ENCODE measurements around the gene FRMPD2.
"Not testable (repeated sequence)": the region's sequence is repeated elsewhere in the genome, so short reads cannot be mapped to it uniquely, and the experiment has no call there.

FRMPD2 gene

DNA sequence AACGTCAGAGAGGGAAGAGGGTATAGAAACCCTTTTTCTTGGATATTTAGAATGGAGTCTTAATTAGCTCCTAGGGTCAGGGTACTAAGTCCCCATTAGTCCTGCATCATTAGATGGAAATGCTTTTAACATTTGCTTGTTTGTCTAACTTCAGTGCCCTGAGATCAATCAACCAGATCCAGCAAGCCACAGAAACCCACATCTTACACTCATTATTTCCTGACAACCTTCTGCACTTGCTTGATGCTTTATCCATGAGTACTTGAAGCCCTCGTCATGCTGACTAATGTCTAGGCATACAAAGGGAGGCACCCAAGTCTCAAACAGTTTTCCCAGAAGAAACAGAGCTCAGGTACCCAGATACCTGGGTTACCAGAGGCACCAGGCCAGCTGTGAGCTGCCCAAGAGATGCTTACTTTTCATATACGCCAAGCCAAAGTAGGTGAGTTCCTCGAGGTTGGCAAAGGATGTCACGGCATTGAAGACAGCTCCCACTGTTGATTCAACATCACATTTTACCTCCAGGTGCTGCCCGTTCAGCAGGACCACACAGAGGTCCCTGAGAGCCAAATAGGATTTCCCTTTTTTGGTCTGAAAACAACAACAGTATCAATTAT lies 42.7 kb downstream of the FRMPD2 start:
- no peak for DNase-seq (ENCODE audit: low spot score)

- DNase-seq (ENCODE audit: low spot score) = no peak
Observed at GRCh38 chr10:48231178-48231577, 43.3 kb downstream of the FRMPD2 start.

DNA sequence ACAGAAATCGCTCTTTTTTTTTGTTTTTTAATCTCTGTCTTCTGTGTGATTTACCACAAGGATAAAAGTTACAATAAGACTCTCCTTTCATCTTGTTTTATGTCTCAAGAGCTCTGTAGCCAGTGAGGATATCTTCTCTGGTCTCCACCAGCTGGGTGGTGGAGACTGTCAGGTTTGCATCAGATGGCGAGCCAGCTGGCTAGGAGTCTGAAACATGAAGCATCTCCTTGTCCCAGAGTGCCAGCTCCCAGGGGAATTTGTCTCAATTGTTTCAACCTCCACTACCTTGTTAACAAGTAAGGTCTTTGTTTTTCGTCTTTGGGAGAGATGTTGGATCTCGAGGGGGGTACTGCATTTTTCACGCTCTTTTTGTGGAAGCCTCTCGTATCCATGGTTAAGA lies 47.3 kb downstream of the FRMPD2 start:
- no peak for DNase-seq (ENCODE audit: low spot score)

DNA sequence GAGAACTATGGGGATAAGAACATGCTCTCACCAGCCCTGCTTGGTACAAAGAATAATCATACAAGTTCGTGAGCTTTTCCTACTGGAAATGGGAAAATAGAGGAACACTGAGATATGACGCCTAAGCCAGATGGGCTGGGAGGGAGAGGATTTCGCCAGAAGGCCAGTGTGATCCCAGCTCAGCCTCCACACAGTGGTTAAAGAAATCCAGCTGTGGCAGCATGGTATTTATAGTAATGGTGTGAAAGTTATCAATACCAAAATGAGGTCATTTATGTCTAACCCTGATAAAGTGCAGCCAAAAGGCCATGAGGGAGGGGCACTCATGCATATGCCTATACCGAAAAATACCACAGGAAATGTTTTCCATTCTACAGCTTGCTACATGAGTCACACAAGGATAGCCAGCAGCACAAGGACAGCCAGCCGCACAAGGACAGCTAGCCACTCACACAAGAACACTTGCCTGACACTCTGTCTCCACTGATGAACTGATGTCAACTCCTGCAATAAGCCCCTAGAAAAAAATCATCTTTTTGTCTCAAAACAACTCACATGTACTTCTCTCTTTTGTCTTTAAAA lies 49.4 kb downstream of the FRMPD2 start:
- DNase-seq (ENCODE audit: low spot score) = no peak

DNA sequence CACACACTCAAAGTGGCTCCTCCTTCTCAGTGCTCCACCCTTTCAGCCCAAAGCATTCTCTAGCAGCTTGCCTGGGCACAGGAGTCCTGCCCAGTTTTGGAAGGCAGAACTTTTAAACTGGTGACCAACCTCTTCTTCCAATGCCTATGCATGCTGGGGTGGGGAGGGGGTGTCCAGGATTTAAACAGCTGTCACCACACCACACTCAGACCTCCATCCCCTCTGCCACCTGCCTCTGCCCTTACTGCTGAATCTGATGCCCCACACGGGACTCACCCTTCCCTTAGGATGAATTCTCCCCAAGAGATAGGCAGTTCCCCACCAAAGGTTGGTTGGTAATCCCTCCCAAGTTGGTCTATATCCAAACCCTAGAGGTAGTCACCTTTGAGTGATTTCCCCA lies 50.2 kb downstream of the FRMPD2 start:
- DNase-seq (ENCODE audit: low spot score) = no peak

- DNase-seq (ENCODE audit: low spot score) = no peak
Observed at GRCh38 chr10:48221814-48222213, 52.7 kb downstream of the FRMPD2 start.

DNA sequence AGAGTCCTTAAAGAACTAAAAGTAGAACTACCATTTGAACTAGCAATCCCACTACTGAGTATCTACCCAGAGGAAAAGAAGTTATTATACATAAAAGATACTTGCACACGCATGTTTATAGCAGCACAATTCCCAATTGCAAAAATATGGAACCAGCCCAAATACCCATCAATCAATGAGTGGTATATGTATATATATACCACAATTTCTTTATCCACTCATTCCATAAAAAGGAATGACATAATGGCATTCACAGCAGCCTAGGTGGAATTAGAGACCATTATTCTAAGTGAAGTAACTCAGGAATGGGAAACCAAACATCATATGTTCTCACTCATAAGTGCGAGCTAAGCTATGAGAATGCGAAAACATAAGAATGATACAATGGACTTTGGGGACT lies 53.5 kb downstream of the FRMPD2 start:
- DNase-seq (ENCODE audit: low spot score) = not testable (repeated sequence)

GRCh38 chr10:48219194-48219593 lies 55.3 kb downstream of the FRMPD2 start:
- no peak for DNase-seq (ENCODE audit: low spot score)

DNA sequence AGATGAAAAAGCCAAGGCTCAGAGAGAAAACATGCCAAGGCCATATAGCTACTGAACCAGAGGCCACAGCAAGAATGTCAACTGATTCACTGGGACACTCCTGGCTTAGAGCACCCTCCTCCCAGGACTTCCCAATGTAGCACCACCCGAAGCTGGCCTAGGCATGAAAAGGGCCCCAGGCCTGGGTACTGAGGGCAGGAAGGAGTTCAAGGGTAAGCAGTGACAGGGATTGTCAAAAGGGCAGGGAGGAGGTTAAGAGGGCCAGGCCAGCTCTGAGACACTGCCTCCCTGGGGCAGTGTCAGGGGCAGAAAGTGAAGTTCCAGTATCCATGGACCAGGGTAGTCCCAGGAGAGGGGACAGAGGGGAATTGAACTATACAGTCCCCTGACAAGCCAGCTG lies 57.8 kb downstream of the FRMPD2 start:
- no peak for DNase-seq (ENCODE audit: low spot score)

DNA sequence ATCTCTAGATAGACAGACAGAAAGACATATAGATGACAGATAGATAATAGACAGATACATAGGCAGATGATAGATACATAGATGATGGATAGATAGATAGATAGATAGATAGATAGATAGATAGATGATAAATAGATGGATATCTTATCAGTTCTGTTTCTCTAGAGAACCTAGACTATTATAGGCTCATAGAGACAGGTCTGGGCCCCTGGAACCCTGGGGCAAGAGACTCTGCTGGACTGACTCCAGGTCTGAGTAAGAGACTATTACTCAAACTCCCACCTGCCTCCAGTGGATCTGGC lies 58.3 kb downstream of the FRMPD2 start:
- DNase-seq (ENCODE audit: low spot score) = no peak

GRCh38 chr10:48215486-48216203 lies 58.9 kb downstream of the FRMPD2 start:
- DNase-seq (ENCODE audit: low spot score) = peak; percentile 28

GRCh38 chr10:48214716-48215485 lies 59.6 kb downstream of the FRMPD2 start:
- no peak for DNase-seq (ENCODE audit: low spot score)

GRCh38 chr10:48213047-48213446 lies 61.4 kb downstream of the FRMPD2 start:
- no peak for DNase-seq (ENCODE audit: low spot score)

DNA sequence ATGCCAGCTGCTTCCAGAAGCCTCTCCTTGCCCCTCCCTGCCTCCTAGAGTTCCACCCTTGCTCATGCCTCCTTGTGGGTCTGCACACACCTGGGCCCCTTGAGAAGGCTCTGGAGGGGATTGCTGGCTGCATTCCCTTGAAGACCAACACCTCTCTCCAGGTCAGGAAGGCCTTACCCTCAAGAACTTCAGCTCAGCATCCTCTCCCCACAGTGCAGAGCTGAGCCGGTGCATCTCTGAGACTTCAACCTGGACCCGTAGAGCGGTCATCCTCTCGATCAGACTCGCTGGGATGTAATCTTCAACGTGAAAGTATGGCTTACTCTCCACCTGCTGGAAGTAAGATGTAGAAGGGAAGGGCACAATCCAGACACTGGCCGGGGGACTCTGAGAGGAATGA lies 62.7 kb downstream of the FRMPD2 start:
- no peak for DNase-seq (ENCODE audit: low spot score)

GRCh38 chr10:48210966-48211365 lies 63.5 kb downstream of the FRMPD2 start:
- DNase-seq (ENCODE audit: low spot score) = no peak

DNA sequence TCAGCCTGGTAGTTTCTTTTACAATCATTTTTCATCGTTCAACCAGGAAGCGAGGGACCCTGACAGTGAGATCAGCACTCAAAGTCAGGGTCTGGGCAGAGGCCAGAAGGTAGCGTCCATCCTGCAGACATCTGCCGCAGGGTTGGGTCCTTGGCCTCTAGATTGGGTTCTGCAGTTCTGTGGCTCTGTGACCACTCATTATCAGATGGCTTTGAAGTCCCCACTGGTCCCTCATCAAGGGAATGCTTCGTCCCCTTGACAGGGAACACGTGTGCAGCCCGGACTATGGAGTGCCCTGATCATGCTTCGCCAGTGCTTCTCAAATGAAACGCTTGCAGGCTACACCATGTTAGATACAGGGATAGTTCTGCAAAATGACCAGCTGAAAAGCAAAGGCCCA lies 64.1 kb downstream of the FRMPD2 start:
- DNase-seq (ENCODE audit: low spot score) = no peak

- no peak for DNase-seq (ENCODE audit: low spot score)
Observed at GRCh38 chr10:48209241-48209640, 65.3 kb downstream of the FRMPD2 start.

DNA sequence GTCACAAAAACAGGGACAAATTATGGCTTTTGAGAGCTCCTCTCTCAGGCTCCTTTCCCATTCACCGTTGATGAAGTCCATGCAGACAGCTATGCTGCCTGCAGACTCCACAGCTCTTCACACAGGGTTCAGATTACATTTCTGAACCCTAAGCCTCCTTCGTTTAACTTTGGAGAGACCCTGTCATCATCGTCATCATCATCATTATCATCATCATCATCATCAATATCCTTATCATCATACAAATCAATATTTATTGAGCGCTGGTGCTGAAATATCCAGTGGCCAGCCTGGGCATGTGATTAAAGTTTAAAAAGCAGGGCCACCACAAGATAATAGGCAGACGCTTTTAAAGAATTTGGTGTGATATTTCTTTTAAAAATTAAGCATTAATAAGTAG lies 66.6 kb downstream of the FRMPD2 start:
- DNase-seq (ENCODE audit: low spot score) = no peak

GRCh38 chr10:48206482-48207250 lies 67.8 kb downstream of the FRMPD2 start:
- no peak for DNase-seq (ENCODE audit: low spot score)

- DNase-seq (ENCODE audit: low spot score) = no peak
Observed at GRCh38 chr10:48205918-48206317, 68.6 kb downstream of the FRMPD2 start.

DNA sequence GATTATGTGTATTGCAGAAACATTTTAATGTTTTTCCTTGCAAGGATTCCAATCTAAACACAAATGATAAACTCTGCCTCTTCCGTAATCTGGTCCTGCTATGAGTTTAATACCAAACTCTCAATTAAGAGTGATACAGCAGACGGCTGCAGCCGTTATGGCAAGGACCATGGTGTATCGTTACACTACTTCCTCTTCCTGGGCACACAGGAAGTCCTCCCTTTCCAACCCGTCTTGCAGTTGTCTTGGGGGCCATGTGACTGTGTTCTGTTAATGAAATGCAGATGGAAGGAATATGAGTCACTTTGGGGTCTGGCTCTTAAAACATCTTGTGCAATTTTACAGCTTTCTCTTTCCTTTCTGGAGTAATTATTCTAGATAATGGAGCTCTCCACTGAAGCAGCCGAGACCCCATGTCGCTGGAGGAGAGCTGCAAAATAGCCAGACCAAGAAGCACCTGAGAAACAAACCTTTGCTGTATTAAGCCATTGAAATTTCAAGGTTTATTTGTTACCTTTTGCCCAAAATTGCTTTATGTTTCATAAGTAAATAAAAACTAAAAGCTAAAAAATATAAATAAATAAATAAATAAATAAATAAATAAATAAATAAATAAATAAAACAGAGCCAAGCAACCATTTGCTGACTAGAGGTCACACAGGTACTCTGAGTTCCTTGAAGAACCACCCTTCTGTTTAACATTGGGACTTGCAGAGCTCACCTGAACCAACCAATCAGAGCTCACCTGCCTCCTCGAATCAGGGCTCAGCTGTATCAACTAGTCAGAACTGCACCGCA lies 74.7 kb downstream of the FRMPD2 start:
- DNase-seq (ENCODE audit: low spot score) = peak; percentile 9
